ENCODE measurements around the gene SIAH1.
"Not testable (repeated sequence)": the region's sequence is repeated elsewhere in the genome, so short reads cannot be mapped to it uniquely, and the experiment has no call there.

The SIAH1 gene

DNA sequence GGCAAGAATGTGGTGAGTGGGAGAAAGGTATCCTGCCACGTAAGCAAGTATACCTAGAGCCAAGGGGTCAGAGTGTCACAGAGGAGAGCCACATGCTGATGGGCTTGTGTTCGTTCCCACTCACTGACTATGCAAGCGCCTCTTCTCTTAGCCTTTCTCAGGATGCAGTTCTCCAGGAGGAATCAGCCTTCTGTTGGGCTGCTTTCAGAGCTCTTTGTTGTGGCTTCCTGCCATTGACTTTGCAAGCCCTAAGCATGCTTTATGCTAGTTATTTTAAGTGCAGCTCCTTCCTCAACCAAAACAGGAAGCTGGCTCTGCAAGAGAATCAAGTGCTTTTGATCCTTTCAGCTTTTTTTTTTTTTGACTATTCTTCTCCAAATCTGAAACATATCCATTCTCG lies 66.6 kb downstream of the SIAH1 start:
- H3K4me1 ChIP-seq, result peaks cover 0 to 30% (median 25%) of the 10 kb centered on the region in 4 donors
- peak overlapping the region in 1 of 2 donors; percentile 33 for H3K27ac ChIP-seq
- DNase-seq, result no peak
- TF ChIP-seq, protein P1, sequence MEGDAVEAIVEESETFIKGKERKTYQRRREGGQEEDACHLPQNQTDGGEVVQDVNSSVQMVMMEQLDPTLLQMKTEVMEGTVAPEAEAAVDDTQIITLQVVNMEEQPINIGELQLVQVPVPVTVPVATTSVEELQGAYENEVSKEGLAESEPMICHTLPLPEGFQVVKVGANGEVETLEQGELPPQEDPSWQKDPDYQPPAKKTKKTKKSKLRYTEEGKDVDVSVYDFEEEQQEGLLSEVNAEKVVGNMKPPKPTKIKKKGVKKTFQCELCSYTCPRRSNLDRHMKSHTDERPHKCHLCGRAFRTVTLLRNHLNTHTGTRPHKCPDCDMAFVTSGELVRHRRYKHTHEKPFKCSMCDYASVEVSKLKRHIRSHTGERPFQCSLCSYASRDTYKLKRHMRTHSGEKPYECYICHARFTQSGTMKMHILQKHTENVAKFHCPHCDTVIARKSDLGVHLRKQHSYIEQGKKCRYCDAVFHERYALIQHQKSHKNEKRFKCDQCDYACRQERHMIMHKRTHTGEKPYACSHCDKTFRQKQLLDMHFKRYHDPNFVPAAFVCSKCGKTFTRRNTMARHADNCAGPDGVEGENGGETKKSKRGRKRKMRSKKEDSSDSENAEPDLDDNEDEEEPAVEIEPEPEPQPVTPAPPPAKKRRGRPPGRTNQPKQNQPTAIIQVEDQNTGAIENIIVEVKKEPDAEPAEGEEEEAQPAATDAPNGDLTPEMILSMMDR (IDR thresholded peaks at IDR 0.05), result no peak
- intact Hi-C loops (cut with DNase I; ENCODE audit: low total_unique reads), result no loop called here
- no peaks in the 10 kb centered on the region for H3K27me3 ChIP-seq
- no peak overlapping the region for H3K4me3 ChIP-seq
- H3K9me3 ChIP-seq, result no peaks in the 10 kb centered on the region
- peaks cover 3 to 14% (median 6%) of the 10 kb centered on the region in 3 donors for H3K36me3 ChIP-seq

DNA sequence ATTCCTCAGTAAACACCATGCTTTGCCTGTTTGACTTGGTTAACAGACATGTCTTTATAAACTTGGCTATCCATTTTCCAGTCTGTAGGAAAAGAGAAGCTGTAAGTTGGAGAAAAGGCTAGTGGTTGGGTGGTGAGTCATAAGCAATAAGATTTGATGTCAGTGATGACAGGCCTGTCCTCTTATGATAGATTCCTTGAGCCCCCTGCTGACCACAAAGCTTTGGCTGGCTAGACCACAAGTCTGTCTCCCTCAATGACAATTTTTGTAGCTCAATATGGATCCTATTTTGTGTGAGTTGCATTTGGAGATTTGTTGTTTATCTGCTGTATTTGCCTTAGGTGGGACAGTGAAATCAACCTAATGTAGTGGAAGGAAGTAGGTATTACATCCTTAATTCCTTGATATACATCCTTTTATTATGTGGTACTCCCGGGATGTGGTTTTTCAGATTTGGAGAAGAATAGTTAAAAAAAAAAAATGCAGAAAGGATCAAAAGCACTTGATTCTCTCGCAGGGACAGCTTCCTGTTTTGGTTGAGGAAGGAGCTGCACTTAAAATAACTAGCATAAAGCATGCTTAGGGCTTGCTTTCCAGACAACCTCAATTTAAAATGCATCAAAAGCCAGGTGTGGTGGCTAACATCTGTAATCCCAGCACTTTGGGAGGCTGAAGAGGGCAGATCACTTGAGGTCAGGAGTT lies 67.4 kb downstream of the SIAH1 start:
- intact Hi-C loops (cut with DNase I; ENCODE audit: low total_unique reads), result no loop called here
- Histone ChIP-seq H3K36me3 (peaks cover 12 to 22% (median 14%) of the 10 kb centered on the region in 3 donors), H3K27ac (no peak overlapping the region), H3K9me3 (no peaks in the 10 kb centered on the region), H3K4me3 (no peak overlapping the region), H3K4me1 (peaks cover 0 to 26% (median 23%) of the 10 kb centered on the region in 4 donors), H3K27me3 (no peaks in the 10 kb centered on the region)
- no peak for DNase-seq
- TF ChIP-seq, protein P1 (IDR thresholded peaks at IDR 0.05), result no peak

DNA sequence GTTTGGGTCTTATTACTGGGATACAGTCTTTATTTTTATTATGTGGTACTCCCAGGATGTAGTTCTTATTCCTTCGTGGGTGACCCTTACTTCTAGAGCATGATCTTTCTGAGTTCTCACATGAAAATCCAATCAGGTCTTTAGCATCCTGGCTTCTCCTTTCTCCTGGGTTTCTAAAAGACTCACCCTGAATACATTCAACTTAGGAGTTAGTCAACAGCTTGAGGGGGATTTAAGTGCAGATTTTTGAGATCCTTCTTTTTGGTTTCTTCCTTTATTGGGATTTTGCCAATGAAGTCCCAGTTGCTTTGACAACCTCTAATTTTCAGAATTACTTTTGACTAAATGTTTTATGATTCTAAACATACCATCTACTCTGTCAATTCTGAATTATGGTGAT lies 68.2 kb downstream of the SIAH1 start:
- intact Hi-C loops (cut with DNase I; ENCODE audit: low total_unique reads), result no loop called here
- no peak overlapping the region for H3K27ac ChIP-seq
- peaks cover 16 to 23% (median 22%) of the 10 kb centered on the region in 3 donors for H3K36me3 ChIP-seq
- TF ChIP-seq, protein P1 (IDR thresholded peaks at IDR 0.05), result no peak
- H3K4me3 ChIP-seq, result no peak overlapping the region
- DNase-seq, result no peak
- no peaks in the 10 kb centered on the region for H3K9me3 ChIP-seq
- peaks cover 0 to 26% (median 23%) of the 10 kb centered on the region in 4 donors for H3K4me1 ChIP-seq
- no peaks in the 10 kb centered on the region for H3K27me3 ChIP-seq

DNA sequence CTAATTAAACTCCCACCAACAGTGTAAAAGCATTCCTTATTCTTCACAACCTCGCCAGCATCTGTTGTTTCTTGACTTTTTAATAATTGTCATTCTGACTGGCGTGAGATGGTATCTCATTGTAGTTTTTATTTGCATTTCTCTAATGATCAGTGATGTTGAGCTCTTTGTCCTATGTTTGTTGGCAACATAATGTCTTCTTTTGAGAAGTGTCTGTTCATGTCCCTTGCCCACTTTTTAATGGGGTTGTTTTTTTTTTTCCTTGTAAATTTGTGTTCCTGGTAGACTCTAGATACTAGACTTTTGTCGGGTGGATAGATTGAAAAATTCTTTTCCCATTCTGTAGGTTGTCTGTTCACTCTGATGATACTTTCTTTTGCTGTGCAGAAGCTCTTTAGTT lies 71.3 kb downstream of the SIAH1 start:
- H3K36me3 ChIP-seq, result peaks cover 41 to 51% (median 43%) of the 10 kb centered on the region in 3 donors
- H3K4me3 ChIP-seq; DNase-seq; H3K27me3 ChIP-seq; intact Hi-C loops (cut with DNase I; ENCODE audit: low total_unique reads); H3K27ac ChIP-seq: not testable (repeated sequence)
- peaks cover 0 to 28% (median 10%) of the 10 kb centered on the region in 3 donors for H3K9me3 ChIP-seq
- H3K4me1 ChIP-seq, result peaks cover 0 to 21% (median 17%) of the 10 kb centered on the region in 4 donors

DNA sequence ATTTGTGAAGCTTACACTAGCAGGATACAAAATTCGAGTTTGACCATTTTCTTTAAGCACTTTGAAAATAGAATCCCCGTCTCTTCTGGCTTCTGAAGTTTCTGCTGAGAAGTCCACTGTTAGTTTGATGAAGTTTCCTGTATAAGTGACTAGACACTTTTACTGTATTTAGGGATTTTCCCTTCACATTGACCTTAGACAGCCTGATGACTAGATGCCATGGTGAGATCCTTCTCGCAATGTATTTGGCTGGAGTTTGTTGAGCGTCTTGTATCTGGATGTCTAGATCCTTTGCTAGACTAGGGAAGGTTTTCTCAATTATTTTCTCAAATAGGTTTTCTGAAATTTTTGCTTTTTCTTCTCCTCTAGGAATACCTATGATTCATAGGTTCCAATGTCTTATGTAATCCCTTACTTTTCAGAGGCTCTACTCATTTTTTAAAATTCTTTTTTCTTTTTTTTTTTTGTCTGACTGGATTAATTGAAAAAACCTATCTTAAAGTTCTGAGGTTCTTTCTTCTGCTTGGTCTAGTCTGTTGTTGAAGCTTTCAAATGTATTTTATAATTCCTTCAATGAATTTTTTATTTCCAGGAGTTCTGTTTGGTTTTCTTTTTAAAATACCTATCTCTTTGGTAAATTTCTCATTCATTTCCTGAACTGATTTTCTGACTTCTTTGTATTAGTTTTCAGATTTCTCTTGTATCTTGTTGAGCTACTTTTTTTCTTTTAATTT lies 74.1 kb downstream of the SIAH1 start:
- intact Hi-C loops (cut with DNase I; ENCODE audit: low total_unique reads), result no loop called here
- H3K4me1 ChIP-seq, result peaks cover 0 to 15% (median 9%) of the 10 kb centered on the region in 4 donors
- DNase-seq, result no peak
- no peaks in the 10 kb centered on the region for H3K27me3 ChIP-seq
- TF ChIP-seq, protein P1 (IDR thresholded peaks at IDR 0.05), result no peak
- H3K4me3 ChIP-seq, result no peak overlapping the region
- no peak overlapping the region for H3K27ac ChIP-seq
- H3K9me3 ChIP-seq, result peaks cover 0 to 31% (median 10%) of the 10 kb centered on the region in 3 donors
- peaks cover 51 to 62% (median 52%) of the 10 kb centered on the region in 3 donors for H3K36me3 ChIP-seq

Measured in tibial artery (tissue), 4 donors.